GM18909 (cell line): ENCODE results near the gene GEMIN4.

Source experiments
- ATAC-seq: cut with Tn5 transposase; IDR thresholded peaks from one replicate; pipeline ENCODE4 v1.9.1; 2021; ENCODE audit warnings: mild to moderate bottlenecking; ENCODE audit not compliant: unreplicated experiment, poor library complexity

GEMIN4 gene

GRCh38 chr17:745406-745805, 6.7 kb downstream of the GEMIN4 start:
- ATAC-seq: no peak

GRCh38 chr17:744937-745336, 7.1 kb downstream of the GEMIN4 start:
- ATAC-seq: no peak

GRCh38 chr17:743139-743538, 8.9 kb downstream of the GEMIN4 start:
- no peak for ATAC-seq

- ATAC-seq: no peak
Observed at GRCh38 chr17:742147-742793, 9.8 kb downstream of the GEMIN4 start.

- ATAC-seq: peak; percentile 77
Observed at GRCh38 chr17:740240-741017, 11.6 kb downstream of the GEMIN4 start.

- ATAC-seq: no peak
Observed at GRCh38 chr17:737561-738113, 14.4 kb downstream of the GEMIN4 start.

GRCh38 chr17:733743-734142, 18.3 kb downstream of the GEMIN4 start:
- no peak for ATAC-seq

GRCh38 chr17:732902-733720, 19.0 kb downstream of the GEMIN4 start:
- peak; percentile 44 for ATAC-seq

GRCh38 chr17:732067-732901, 19.8 kb downstream of the GEMIN4 start, which contains the start of gene TLCD3A:
Gene TLCD3A (plus strand): TSS chr17:732596. CDS start chr17:732648, 52 bp downstream.
- peak; percentile 59 for ATAC-seq

GRCh38 chr17:731644-732066, 20.4 kb downstream of the GEMIN4 start:
- ATAC-seq: no peak

GRCh38 chr17:728911-729310, 23.2 kb downstream of the GEMIN4 start:
- no peak for ATAC-seq

GRCh38 chr17:726271-726919, 25.7 kb downstream of the GEMIN4 start:
- no peak for ATAC-seq

- no peak for ATAC-seq
Observed at GRCh38 chr17:725746-726145, 26.3 kb downstream of the GEMIN4 start.

- ATAC-seq: no peak
Observed at GRCh38 chr17:725084-725483, 27.0 kb downstream of the GEMIN4 start.

- no peak for ATAC-seq
Observed at GRCh38 chr17:721540-721937, 30.5 kb downstream of the GEMIN4 start.

- no peak for ATAC-seq
Observed at GRCh38 chr17:720706-721539, 31.1 kb downstream of the GEMIN4 start.

GRCh38 chr17:718075-718474, 34.0 kb downstream of the GEMIN4 start:
- no peak for ATAC-seq

- no peak for ATAC-seq
Observed at GRCh38 chr17:708132-708531, 43.9 kb downstream of the GEMIN4 start.
